Testis (tissue), 3 donors: Measurements from ENCODE around the gene RNF224. TPM values are rescaled to one million over a fixed set of nuclear protein-coding genes. Genes with fewer than 3 reads are reported as not detected.

Experiments used
- DNase-seq: peaks from one replicate; pipeline ENCODE4 v3.0.0-alpha.2; 2019
- H3K27ac ChIP-seq, 2 donors: fragments of 200-600 bp; sonication (generic); one replicate each; pipeline ENCODE4 v1.5.1; 2019
- H3K27me3 ChIP-seq: fragments of 200-600 bp; sonication (generic); one replicate; pipeline ENCODE4 v1.5.1; 2019
- H3K36me3 ChIP-seq: fragments of 200-600 bp; sonication (generic); one replicate; pipeline ENCODE4 v1.5.1; 2017; ENCODE audit warnings: low read depth; ENCODE audit errors: missing control alignments
- H3K4me1 ChIP-seq: fragments of 200-600 bp; sonication (generic); one replicate; pipeline ENCODE4 v1.5.1; 2019
- H3K4me3 ChIP-seq, 2 donors: fragments of 200-600 bp; sonication (generic); one replicate each; pipeline ENCODE4 v1.5.1; 2017 to 2019
- H3K9me3 ChIP-seq: fragments of 200-600 bp; sonication (generic); one replicate; pipeline ENCODE4 v1.5.1; 2017
- CTCF ChIP-seq, 3 experiments: fragments of 450-650 bp in 2 of 3; fragments of 200-600 bp in 1 of 3; sonication (generic) in 1 of 3; IDR thresholded peaks; one replicate each; pipeline ENCODE4 v1.5.1; 2016 to 2019; ENCODE audit warnings: antibody characterized with exemption in 3 of 3, mild to moderate bottlenecking in 2 of 3, moderate library complexity in 1 of 3
- POLR2A ChIP-seq: fragments of 450-650 bp; IDR thresholded peaks from one replicate; pipeline ENCODE4 v1.6.1; 2017; ENCODE audit warnings: antibody characterized with exemption, mild to moderate bottlenecking, moderate library complexity
- WGBS, 2 donors: methylation state at CpG; one replicate each; pipeline ENCODE4 v1.1.5; 2018; 5-methylcytosine and 5-hydroxymethylcytosine counted together
- intact Hi-C: fragments of 100-400 bp; cut with DNase I; formaldehyde crosslinking; loops from one replicate; pipeline ENCODE4 v1.15.1; 2023; ENCODE audit warnings: low total_unique reads
- polyA plus RNA-seq: library from polyadenylated mRNA; stranded (reverse); fragments of 350-450 nt; fragmentation: Illumina TruSeq; extraction: RNeasy Lipid Tissue Mini Kit (QIAGEN cat#74804); gene quantifications from one replicate; pipeline ENCODE4 v1.2.3, GENCODE V29; 2014; ENCODE audit warnings: low read depth, low replicate concordance; ENCODE audit not compliant: insufficient read depth
- total RNA-seq, 2 donors: library from RNA; depleted of rRNA; stranded (reverse); fragments of >200 nt; gene quantifications; one replicate each; pipeline ENCODE4 v1.2.3, GENCODE V29; 2016

The RNF224 gene
- total and polyA plus RNA-seq, 3 donors from 2014 or later, result 0.17 to 0.71 (median 0.37) TPM

GRCh38 chr9:137247916-137248175, 20.5 kb downstream of the RNF224 start:
- Histone ChIP-seq H3K27me3 (no peaks in the 10 kb centered on the region), H3K4me3 (no peak overlapping the region), H3K4me1 (peaks cover 41% of the 10 kb centered on the region), H3K27ac (no peak overlapping the region), H3K9me3 (no peaks in the 10 kb centered on the region), H3K36me3 (no peaks in the 10 kb centered on the region)
- 69 to 81% methylated on average over 2 to 6 of the region's 6 CpGs for WGBS, 2 donors
- no peak for TF ChIP-seq POLR2A
- intact Hi-C loops, result no loop called here
- DNase-seq, result no peak

GRCh38 chr9:137250329-137251193, 23.3 kb downstream of the RNF224 start:
- TF ChIP-seq POLR2A (no peak), CTCF (IDR thresholded peaks at IDR 0.05) (no peak)
- Histone ChIP-seq H3K27me3 (no peaks in the 10 kb centered on the region), H3K4me1 (peaks cover 56% of the 10 kb centered on the region), H3K9me3 (no peaks in the 10 kb centered on the region), H3K36me3 (no peaks in the 10 kb centered on the region), H3K4me3 (no peak overlapping the region), H3K27ac (peak overlapping the region; percentile 18 to 36)
- DNase-seq, result peak; percentile 85
- WGBS, 2 donors, result 40 to 74% methylated on average over 6 to 17 of the region's 18 CpGs
- intact Hi-C loops, result no loop called here

- no peak for DNase-seq
- H3K4me3 ChIP-seq, result no peak within 1 kb of the TSS
- no peaks in the 10 kb centered on the region for H3K36me3 ChIP-seq
- H3K27me3 ChIP-seq, result no peaks in the 10 kb centered on the region
- H3K9me3 ChIP-seq, result no peaks in the 10 kb centered on the region
- peak within 1 kb of the TSS; percentile 18 to 36 for H3K27ac ChIP-seq
- 62 to 76% methylated on average over 4 of the region's 4 CpGs for WGBS, 2 donors
- intact Hi-C loops, result no loop called here
- H3K4me1 ChIP-seq, result peaks cover 59% of the 10 kb centered on the region
- TF ChIP-seq POLR2A, result no peak
- TF ChIP-seq CTCF (IDR thresholded peaks at IDR 0.05), result no peak
Measured at GRCh38 chr9:137251194-137251461, 23.8 kb downstream of the RNF224 start, which contains the start of gene STPG3. TSS of gene STPG3 (plus strand) at chr9:137251286. CDS start at chr9:137251287, 1 bp downstream.

GRCh38 chr9:137251490-137252268, 24.4 kb downstream of the RNF224 start:
- intact Hi-C loops, result no loop called here

More at GRCh38 chr9:137251490-137252268, 24.4 kb downstream of the RNF224 start:
- no peaks in the 10 kb centered on the region for H3K9me3 ChIP-seq
- H3K27ac ChIP-seq, result peak overlapping the region; percentile 18 to 36
- H3K36me3 ChIP-seq, result no peaks in the 10 kb centered on the region
- DNase-seq, result no peak
- H3K4me1 ChIP-seq, result peaks cover 64% of the 10 kb centered on the region
- WGBS, 2 donors, result 88 to 91% methylated on average over 9 to 21 of the region's 22 CpGs
- H3K27me3 ChIP-seq, result no peaks in the 10 kb centered on the region
- no peak overlapping the region for H3K4me3 ChIP-seq
- TF ChIP-seq POLR2A (no peak), CTCF (IDR thresholded peaks at IDR 0.05) (no peak)
